Measurements from ENCODE around the gene DLGAP1.

DLGAP1 gene

DNA sequence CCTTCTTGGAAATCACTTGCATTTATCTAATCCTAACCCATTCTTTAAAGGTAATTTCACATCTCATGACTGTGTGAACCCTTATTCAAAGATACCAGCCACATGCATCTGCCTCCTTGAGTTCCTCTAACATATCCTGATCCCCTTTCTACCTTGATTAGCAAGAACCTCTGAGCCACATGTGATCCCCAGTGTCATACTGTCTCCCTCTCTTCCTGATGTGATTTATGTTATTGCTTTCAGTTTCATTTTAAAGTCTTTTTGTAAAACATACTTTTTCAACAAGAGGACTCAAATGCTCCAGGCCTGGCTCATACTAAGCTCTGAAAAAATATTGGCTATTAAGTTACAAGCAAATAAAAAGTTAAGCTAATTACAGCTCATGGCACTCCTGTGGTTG, 470.1 kb downstream of the DLGAP1 start:
- H3K9me3 ChIP-seq (ENCODE audit: severe bottlenecking), result no peaks in the 10 kb centered on the region
- peaks cover 34% of the 10 kb centered on the region for H3K4me1 ChIP-seq (ENCODE audit: insufficient read depth, poor library complexity, severe bottlenecking)
- no peak for DNase-seq (ENCODE audit: low spot score)
- TF ChIP-seq, protein P1, sequence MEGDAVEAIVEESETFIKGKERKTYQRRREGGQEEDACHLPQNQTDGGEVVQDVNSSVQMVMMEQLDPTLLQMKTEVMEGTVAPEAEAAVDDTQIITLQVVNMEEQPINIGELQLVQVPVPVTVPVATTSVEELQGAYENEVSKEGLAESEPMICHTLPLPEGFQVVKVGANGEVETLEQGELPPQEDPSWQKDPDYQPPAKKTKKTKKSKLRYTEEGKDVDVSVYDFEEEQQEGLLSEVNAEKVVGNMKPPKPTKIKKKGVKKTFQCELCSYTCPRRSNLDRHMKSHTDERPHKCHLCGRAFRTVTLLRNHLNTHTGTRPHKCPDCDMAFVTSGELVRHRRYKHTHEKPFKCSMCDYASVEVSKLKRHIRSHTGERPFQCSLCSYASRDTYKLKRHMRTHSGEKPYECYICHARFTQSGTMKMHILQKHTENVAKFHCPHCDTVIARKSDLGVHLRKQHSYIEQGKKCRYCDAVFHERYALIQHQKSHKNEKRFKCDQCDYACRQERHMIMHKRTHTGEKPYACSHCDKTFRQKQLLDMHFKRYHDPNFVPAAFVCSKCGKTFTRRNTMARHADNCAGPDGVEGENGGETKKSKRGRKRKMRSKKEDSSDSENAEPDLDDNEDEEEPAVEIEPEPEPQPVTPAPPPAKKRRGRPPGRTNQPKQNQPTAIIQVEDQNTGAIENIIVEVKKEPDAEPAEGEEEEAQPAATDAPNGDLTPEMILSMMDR (IDR thresholded peaks at IDR 0.05; ENCODE audit: poor library complexity, severe bottlenecking), result no peak
- no peaks in the 10 kb centered on the region for H3K36me3 ChIP-seq (ENCODE audit: low read depth)
- ATAC-seq (ENCODE audit: low read depth), result no peak
- H3K4me3 ChIP-seq (ENCODE audit: severe bottlenecking), result no peak overlapping the region
- H3K27me3 ChIP-seq (ENCODE audit: insufficient read depth, poor library complexity, severe bottlenecking), result no peaks in the 10 kb centered on the region
- peak overlapping the region; percentile 98 for H3K27ac ChIP-seq (ENCODE audit: poor library complexity, severe bottlenecking)

- ATAC-seq (ENCODE audit: low read depth) (no peak; the same call in 2 of the 3 replicates), DNase-seq (ENCODE audit: low spot score) (no peak)
- H3K27me3 ChIP-seq (ENCODE audit: insufficient read depth, poor library complexity, severe bottlenecking), result no peaks in the 10 kb centered on the region
- no peaks in the 10 kb centered on the region for H3K36me3 ChIP-seq (ENCODE audit: low read depth)
- peaks cover 34% of the 10 kb centered on the region for H3K4me1 ChIP-seq (ENCODE audit: insufficient read depth, poor library complexity, severe bottlenecking)
- H3K4me3 ChIP-seq (ENCODE audit: severe bottlenecking), result no peak overlapping the region
- peaks cover 5% of the 10 kb centered on the region for H3K9me3 ChIP-seq (ENCODE audit: severe bottlenecking)
- peak overlapping the region; percentile 98 for H3K27ac ChIP-seq (ENCODE audit: poor library complexity, severe bottlenecking)
- TF ChIP-seq, protein P1 (IDR thresholded peaks at IDR 0.05; ENCODE audit: poor library complexity, severe bottlenecking), result no peak
These were observed 470.8 kb downstream of the DLGAP1 start for GRCh38 chr18:3984163-3984757.

GRCh38 chr18:3983351-3983969, 471.6 kb downstream of the DLGAP1 start:
- peaks cover 5% of the 10 kb centered on the region for H3K9me3 ChIP-seq (ENCODE audit: severe bottlenecking)
- H3K27me3 ChIP-seq (ENCODE audit: insufficient read depth, poor library complexity, severe bottlenecking), result no peaks in the 10 kb centered on the region
- H3K36me3 ChIP-seq (ENCODE audit: low read depth), result no peaks in the 10 kb centered on the region
- DNase-seq (ENCODE audit: low spot score) (no peak), ATAC-seq (ENCODE audit: low read depth) (peak; percentile 86)
- TF ChIP-seq, protein P1 (IDR thresholded peaks at IDR 0.05; ENCODE audit: poor library complexity, severe bottlenecking), result peak; percentile 25
- H3K27ac ChIP-seq (ENCODE audit: poor library complexity, severe bottlenecking), result peak overlapping the region; percentile 98
- H3K4me1 ChIP-seq (ENCODE audit: insufficient read depth, poor library complexity, severe bottlenecking), result peaks cover 34% of the 10 kb centered on the region
- H3K4me3 ChIP-seq (ENCODE audit: severe bottlenecking), result no peak overlapping the region

GRCh38 chr18:3982541-3982940, 472.6 kb downstream of the DLGAP1 start:
- DNase-seq (ENCODE audit: low spot score), result no peak
- no peaks in the 10 kb centered on the region for H3K27me3 ChIP-seq (ENCODE audit: insufficient read depth, poor library complexity, severe bottlenecking)
- peak overlapping the region; percentile 98 for H3K27ac ChIP-seq (ENCODE audit: poor library complexity, severe bottlenecking)
- peaks cover 5% of the 10 kb centered on the region for H3K9me3 ChIP-seq (ENCODE audit: severe bottlenecking)
- no peak for ATAC-seq (ENCODE audit: low read depth)
- no peaks in the 10 kb centered on the region for H3K36me3 ChIP-seq (ENCODE audit: low read depth)
- H3K4me1 ChIP-seq (ENCODE audit: insufficient read depth, poor library complexity, severe bottlenecking), result peaks cover 34% of the 10 kb centered on the region
- H3K4me3 ChIP-seq (ENCODE audit: severe bottlenecking), result no peak overlapping the region
- TF ChIP-seq, protein P1 (IDR thresholded peaks at IDR 0.05; ENCODE audit: poor library complexity, severe bottlenecking), result no peak

DNA sequence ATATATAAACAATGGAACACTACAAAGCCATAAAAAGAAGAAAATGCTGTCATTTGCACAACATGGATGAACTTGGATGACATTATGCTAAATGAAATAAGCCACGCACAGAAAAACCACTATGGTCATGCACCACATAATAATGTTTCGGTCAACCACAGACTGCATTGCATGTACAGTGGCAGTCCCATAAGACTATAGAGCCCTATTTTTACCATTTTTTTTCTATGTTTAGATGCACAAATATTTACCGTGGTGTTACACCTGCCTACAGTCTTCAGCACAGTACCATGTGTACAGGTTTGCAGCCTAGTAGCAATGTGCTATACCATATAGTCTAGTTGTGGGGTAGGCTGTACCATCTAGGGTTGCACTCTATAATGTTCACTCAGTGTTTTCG, 476.1 kb downstream of the DLGAP1 start:
- H3K27me3 ChIP-seq (ENCODE audit: insufficient read depth, poor library complexity, severe bottlenecking), result no peaks in the 10 kb centered on the region
- peaks cover 5% of the 10 kb centered on the region for H3K9me3 ChIP-seq (ENCODE audit: severe bottlenecking)
- DNase-seq (ENCODE audit: low spot score) (no peak), ATAC-seq (ENCODE audit: low read depth) (no peak)
- H3K36me3 ChIP-seq (ENCODE audit: low read depth), result no peaks in the 10 kb centered on the region
- no peak overlapping the region for H3K4me3 ChIP-seq (ENCODE audit: severe bottlenecking)
- no peak overlapping the region for H3K27ac ChIP-seq (ENCODE audit: poor library complexity, severe bottlenecking)
- TF ChIP-seq, protein P1 (IDR thresholded peaks at IDR 0.05; ENCODE audit: poor library complexity, severe bottlenecking), result no peak
- H3K4me1 ChIP-seq (ENCODE audit: insufficient read depth, poor library complexity, severe bottlenecking), result peaks cover 13% of the 10 kb centered on the region

All from RWPE2 (cell line).